Esophagus squamous epithelium (tissue), 5 donors: ENCODE measurements around the gene NTNG2. TPM values are rescaled to one million over a fixed set of nuclear protein-coding genes. Genes with fewer than 3 reads are reported as not detected.

ENCODE experiments used
- DNase-seq: peaks from one replicate; lab custom pipeline; 2025; lab: John Stamatoyannopoulos, UW
- H3K27ac ChIP-seq, 4 donors: fragments of 200-600 bp; sonication (generic); one replicate each; pipeline ENCODE4 v1.5.1; 2016 to 2019; ENCODE audit warnings: mild to moderate bottlenecking in 1 of 4
- H3K27me3 ChIP-seq, 4 donors: fragments of 200-600 bp; sonication (generic); 1 replicate in 3 of 4; 2 replicates in 1 of 4; pipeline versions ENCODE4 v1.5.1 to v1.6.0; 2017 to 2021; ENCODE audit warnings: antibody characterized with exemption in 1 of 4
- H3K36me3 ChIP-seq, 3 donors: fragments of 200-600 bp; sonication (generic); one replicate each; pipeline ENCODE4 v1.5.1; 2016 to 2019
- H3K4me1 ChIP-seq, 3 donors: fragments of 200-600 bp; sonication (generic); one replicate each; pipeline ENCODE4 v1.5.1; 2017 to 2019
- H3K4me3 ChIP-seq, 4 donors: fragments of 200-600 bp; sonication (generic); 1 replicate in 3 of 4; 2 replicates in 1 of 4; pipeline ENCODE4 v1.5.1; 2016 to 2019; ENCODE audit warnings: mild to moderate bottlenecking in 2 of 4, moderate library complexity in 1 of 4
- H3K9me3 ChIP-seq, 3 donors: fragments of 200-600 bp; sonication (generic); one replicate each; pipeline ENCODE4 v1.5.1; 2016 to 2019
- CTCF ChIP-seq, 6 experiments: fragments of 450-650 bp in 4 of 6; fragments of 200-600 bp in 2 of 6; sonication (generic) in 2 of 6; IDR thresholded peaks; one replicate each; pipeline ENCODE4 v1.5.1; 2016 to 2019; ENCODE audit warnings: antibody characterized with exemption in 6 of 6, mild to moderate bottlenecking in 4 of 6, moderate library complexity in 4 of 6
- POLR2A ChIP-seq, 4 donors: fragments of 450-650 bp; IDR thresholded peaks; one replicate each; pipeline ENCODE4 v1.6.1; 2017; ENCODE audit warnings: antibody characterized with exemption in 4 of 4, mild to moderate bottlenecking in 4 of 4, moderate library complexity in 3 of 4
- WGBS, 2 donors: methylation state at CpG; one replicate each; pipeline ENCODE4 v1.1.5; 2018; 5-methylcytosine and 5-hydroxymethylcytosine counted together
- intact Hi-C: fragments of 100-400 bp; cut with DNase I; formaldehyde crosslinking; loops from one replicate; pipeline ENCODE4 v1.15.0; 2022
- total RNA-seq, 4 donors: library from RNA; depleted of rRNA; stranded (reverse); fragments of >200 nt; gene quantifications; one replicate each; pipeline ENCODE4 v1.1.0, GENCODE V29; 2016
- donor health status: DM: yes; HTN: yes; CAD: no.

NTNG2 gene
- total RNA-seq, 4 donors from 2014 or later = 0.08 to 0.95 (median 0.29) TPM

- 56% methylated on average over 4 to 7 of the region's 12 CpGs for WGBS, 2 donors
- TF ChIP-seq POLR2A (IDR thresholded peaks at IDR 0.05) = no peak
- intact Hi-C loops = no loop called here
- Histone ChIP-seq H3K36me3 (no peaks in the 10 kb centered on the region), H3K9me3 (no peaks in the 10 kb centered on the region), H3K4me3 (no peak overlapping the region), H3K27me3 (peaks cover 0 to 97% (median 1%) of the 10 kb centered on the region in 4 donors), H3K27ac (no peak overlapping the region), H3K4me1 (peaks cover 6 to 11% (median 6%) of the 10 kb centered on the region in 3 donors)
- no peak for DNase-seq
Observed at GRCh38 chr9:132146039-132146438, 15.8 kb upstream of the NTNG2 start.

- no peak for TF ChIP-seq POLR2A (IDR thresholded peaks at IDR 0.05)
- TF ChIP-seq CTCF (IDR thresholded peaks at IDR 0.05) = no peak
- 80 to 85% methylated on average over 13 of the region's 13 CpGs for WGBS, 2 donors
- H3K27me3 ChIP-seq = peaks cover 0 to 97% (median 1%) of the 10 kb centered on the region in 4 donors
- H3K27ac ChIP-seq = no peak overlapping the region
- intact Hi-C loops = no loop called here
- H3K9me3 ChIP-seq = no peaks in the 10 kb centered on the region
- H3K4me3 ChIP-seq = no peak overlapping the region
- no peaks in the 10 kb centered on the region for H3K36me3 ChIP-seq
- no peak for DNase-seq
- peaks cover 2 to 6% (median 4%) of the 10 kb centered on the region in 3 donors for H3K4me1 ChIP-seq
Observed at GRCh38 chr9:132146575-132146974, 15.3 kb upstream of the NTNG2 start.

- Histone ChIP-seq H3K4me3 (no peak overlapping the region), H3K36me3 (no peaks in the 10 kb centered on the region), H3K4me1 (no peaks in the 10 kb centered on the region), H3K9me3 (no peaks in the 10 kb centered on the region), H3K27ac (no peak overlapping the region), H3K27me3 (peaks cover 0 to 97% (median 1%) of the 10 kb centered on the region in 4 donors)
- no peak for DNase-seq
- 62 to 66% methylated on average over 4 of the region's 4 CpGs for WGBS, 2 donors
- TF ChIP-seq POLR2A (IDR thresholded peaks at IDR 0.05) (no peak), CTCF (IDR thresholded peaks at IDR 0.05) (no peak)
- intact Hi-C loops = no loop called here
Observed at GRCh38 chr9:132147331-132147730, 14.5 kb upstream of the NTNG2 start.

- 80 to 86% methylated on average over 6 to 8 of the region's 8 CpGs for WGBS, 2 donors
- peaks cover 0 to 97% (median 1%) of the 10 kb centered on the region in 4 donors for H3K27me3 ChIP-seq
- H3K9me3 ChIP-seq = no peaks in the 10 kb centered on the region
Observed at GRCh38 chr9:132147839-132148238, 14.0 kb upstream of the NTNG2 start.

GRCh38 chr9:132150256-132150655 is 11.6 kb upstream of the NTNG2 start:
- 69 to 93% methylated on average over 7 to 8 of the region's 10 CpGs for WGBS, 2 donors
- H3K27me3 ChIP-seq = peaks cover 0 to 99% (median 1%) of the 10 kb centered on the region in 4 donors

More at GRCh38 chr9:132147839-132148238, 14.0 kb upstream of the NTNG2 start:
- no peak for DNase-seq
- no peak overlapping the region for H3K27ac ChIP-seq
- no peak for TF ChIP-seq CTCF (IDR thresholded peaks at IDR 0.05)
- TF ChIP-seq POLR2A (IDR thresholded peaks at IDR 0.05) = no peak
- intact Hi-C loops = no loop called here
- no peaks in the 10 kb centered on the region for H3K36me3 ChIP-seq
- H3K4me1 ChIP-seq = no peaks in the 10 kb centered on the region
- H3K4me3 ChIP-seq = no peak overlapping the region

More at GRCh38 chr9:132150256-132150655, 11.6 kb upstream of the NTNG2 start:
- no peak for TF ChIP-seq CTCF (IDR thresholded peaks at IDR 0.05)
- TF ChIP-seq POLR2A (IDR thresholded peaks at IDR 0.05) = no peak
- Histone ChIP-seq H3K36me3 (no peaks in the 10 kb centered on the region), H3K4me1 (no peaks in the 10 kb centered on the region), H3K4me3 (no peak overlapping the region), H3K27ac (no peak overlapping the region), H3K9me3 (no peaks in the 10 kb centered on the region)
- intact Hi-C loops = no loop called here
- no peak for DNase-seq
